COR-L47 (cell line): ENCODE measurements around the gene AMPD3.

Source experiments
- DNase-seq: peaks from one replicate; lab custom pipeline; 2025; lab: John Stamatoyannopoulos, UW

The AMPD3 gene

DNA sequence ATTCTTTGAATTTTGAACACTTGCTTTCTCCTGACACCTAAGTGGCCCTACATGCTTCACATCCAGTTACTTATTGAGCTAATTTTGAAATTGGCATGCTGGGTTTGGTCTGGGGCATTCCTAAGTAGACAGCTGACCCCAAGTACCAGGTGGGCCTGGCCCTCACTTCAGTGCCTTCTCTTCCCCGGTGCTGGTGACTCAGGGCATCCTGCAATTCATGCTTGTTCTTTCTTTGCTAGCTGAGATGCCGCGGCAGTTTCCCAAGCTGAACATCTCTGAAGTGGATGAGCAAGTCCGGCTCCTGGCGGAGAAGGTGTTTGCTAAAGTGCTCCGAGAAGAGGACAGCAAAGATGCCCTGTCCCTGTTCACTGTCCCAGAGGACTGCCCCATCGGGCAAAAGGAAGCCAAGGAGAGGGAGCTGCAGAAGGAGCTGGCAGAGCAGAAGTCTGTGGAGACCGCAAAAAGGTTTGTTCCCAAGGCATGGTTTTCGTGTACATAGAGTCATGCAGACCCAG is 6.3 kb downstream of the AMPD3 start:
- no peak for DNase-seq

- no peak for DNase-seq
Observed at GRCh38 chr11:10462746-10463300, 7.8 kb downstream of the AMPD3 start.

GRCh38 chr11:10473371-10473770 is 18.3 kb downstream of the AMPD3 start:
- no peak for DNase-seq

DNA sequence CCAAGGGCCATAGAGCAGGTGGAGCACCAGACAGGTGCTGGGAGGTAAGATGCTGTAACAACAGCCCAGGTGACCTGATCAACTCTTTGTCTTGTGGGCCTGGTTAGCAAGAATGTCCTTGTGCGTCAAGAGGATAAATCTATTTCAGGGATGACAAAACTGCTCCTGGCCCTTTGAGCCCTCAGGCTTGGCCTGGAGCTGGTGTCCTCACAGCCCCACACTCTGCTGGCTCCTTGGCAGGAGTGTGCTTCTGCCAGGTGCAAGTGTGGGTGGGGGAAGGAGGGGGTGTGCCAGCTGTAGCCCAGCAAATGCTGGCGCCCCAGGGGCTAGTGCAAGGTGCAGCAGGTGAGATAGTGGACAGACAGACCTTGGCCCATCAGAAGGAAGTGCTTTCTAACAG is 19.5 kb downstream of the AMPD3 start:
- DNase-seq, result peak; percentile 11

- no peak for DNase-seq
Observed at GRCh38 chr11:10476342-10476741, 21.3 kb downstream of the AMPD3 start.

- no peak for DNase-seq
Observed at GRCh38 chr11:10476927-10477689, 22.0 kb downstream of the AMPD3 start.

GRCh38 chr11:10477690-10478046 is 22.6 kb downstream of the AMPD3 start:
- DNase-seq, result no peak

DNA sequence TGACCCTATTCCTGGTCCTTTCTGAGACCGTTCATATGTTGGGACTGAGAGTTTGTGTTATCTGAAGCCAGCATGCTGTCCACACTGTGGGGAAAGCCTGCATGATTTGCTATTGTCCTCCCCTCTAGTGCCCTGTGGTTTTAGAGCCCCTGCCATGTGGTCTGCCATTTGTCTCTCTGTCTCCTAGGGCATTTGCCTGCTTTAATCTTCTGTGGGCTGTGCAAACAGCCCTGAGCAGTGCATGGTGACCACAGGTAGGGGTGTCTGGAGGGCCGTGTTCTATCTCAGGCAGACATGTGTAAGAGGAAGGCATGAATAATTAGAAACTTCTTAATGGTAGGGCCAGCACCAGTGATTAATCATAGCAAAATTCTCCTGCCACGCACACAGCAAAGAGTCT is 23.0 kb downstream of the AMPD3 start:
- no peak for DNase-seq

DNA sequence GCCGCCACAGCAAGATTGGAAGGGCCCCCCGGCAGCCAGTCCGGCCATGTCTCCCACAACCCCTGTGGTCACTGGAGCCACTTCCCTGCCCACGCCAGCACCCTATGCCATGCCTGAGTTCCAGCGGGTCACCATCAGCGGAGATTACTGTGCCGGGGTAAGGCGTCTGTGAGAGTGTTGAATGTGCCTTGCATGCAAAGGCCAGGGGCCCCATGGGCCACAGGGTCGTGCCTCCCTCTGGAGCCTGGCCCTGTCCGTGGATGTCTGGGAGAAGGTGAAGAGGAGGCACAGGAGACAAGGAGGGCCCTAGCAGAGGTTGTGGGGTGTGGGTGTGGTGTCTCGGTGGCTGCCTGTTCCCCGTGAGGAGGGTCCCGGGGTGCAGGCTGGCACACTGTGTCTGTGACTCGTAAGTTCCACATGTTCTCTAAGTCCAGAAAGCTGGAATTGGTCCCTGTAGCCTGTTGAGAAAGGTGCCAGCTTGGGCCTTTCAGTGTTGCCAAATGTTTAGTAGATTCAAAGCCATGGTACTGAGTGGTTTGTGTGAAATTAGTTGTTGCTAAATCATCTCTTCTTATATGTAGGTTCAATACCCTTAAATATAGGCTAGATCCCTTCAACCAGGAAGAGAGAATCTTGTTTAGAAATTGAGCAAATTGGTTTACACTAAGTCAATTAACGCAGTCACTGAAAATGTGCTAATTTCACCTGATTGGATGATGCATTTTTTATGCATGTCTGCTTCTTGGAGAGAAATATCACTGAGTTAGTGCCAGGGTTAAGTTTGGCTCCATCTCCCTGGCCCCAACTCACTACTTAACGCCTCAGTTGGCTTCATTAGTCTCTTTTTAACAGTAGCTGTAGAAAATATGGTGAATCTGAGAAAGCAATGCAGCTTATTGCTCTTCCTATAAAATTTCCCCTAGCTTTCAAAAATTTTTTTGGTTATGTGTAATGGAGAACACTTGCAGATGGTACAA is 23.8 kb downstream of the AMPD3 start:
- no peak for DNase-seq

DNA sequence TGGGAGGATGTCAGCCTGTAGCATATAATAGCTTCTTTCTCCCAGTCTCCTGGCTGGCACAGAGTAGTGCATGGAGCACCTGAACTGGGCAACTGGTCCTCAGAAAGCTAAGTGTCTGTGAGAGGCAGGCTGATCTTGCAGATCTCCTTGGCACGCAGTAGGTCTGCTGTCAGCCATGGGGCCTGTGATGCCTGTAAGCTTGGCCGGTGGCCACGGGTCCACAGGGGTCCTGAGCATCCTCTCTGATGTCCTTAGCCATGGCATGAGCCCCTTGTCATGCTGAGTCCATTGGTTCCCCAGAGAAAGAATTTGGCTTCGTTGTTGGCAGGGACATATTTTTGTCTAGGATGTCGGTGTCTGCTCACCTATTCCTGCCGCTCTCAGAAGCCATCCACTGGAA is 25.0 kb downstream of the AMPD3 start:
- DNase-seq, result no peak

- DNase-seq, result no peak
Observed at GRCh38 chr11:10480760-10481159, 25.7 kb downstream of the AMPD3 start.

DNA sequence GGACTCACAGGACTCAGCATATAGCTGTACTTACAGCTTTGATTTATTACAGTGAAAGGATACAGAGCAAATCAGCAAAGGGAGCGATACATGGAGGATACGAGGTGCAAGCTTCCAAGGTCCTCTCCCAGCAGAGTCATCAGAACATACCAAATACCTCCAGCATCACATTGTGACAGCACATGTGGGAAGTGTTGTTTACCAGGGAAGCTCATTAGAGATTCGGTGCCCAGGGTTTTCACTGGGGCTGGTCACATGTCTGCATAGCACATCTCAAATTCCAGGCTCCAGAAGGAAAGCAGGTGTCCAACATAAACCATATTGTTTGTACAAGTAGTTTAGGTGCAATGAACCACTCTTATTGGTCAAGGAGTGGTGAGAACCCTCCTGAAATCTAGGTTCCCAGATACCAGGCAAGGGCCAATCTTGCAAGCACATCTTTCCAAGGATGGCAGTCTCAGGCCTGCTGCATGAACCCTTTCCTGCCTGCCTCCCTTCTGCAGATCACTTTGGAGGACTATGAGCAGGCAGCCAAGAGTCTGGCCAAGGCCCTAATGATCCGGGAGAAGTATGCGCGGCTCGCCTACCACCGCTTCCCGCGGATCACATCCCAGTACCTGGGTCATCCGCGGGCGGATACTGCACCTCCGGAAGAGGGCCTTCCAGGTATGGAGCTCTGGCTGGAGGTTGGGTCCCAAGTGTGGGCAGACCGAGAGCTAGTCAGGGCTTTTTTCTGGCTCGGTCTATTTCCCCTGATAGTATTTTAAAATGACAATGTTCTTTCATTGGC is 26.7 kb downstream of the AMPD3 start:
- DNase-seq, result no peak

- DNase-seq, result no peak
Observed at GRCh38 chr11:10483174-10483573, 28.1 kb downstream of the AMPD3 start.

DNA sequence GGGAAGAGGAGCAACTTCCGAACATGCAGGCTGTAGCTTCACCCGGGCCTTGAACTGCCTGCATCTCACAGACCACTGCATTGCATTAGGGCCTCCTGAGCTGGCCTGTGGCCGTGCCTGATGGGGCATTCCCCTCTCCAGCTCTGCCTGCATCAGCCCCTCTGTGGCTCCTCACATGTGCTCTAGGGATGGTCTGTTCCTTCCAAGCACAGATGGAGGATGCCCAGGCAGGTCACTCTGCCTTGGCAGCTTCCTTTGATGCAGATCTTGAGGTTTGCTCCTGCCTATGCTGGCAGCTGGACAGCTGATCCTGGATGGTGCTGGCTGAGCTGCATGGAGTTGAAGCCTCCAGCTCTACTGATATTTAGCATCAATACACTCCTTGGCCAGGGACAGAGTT is 28.5 kb downstream of the AMPD3 start:
- no peak for DNase-seq

DNA sequence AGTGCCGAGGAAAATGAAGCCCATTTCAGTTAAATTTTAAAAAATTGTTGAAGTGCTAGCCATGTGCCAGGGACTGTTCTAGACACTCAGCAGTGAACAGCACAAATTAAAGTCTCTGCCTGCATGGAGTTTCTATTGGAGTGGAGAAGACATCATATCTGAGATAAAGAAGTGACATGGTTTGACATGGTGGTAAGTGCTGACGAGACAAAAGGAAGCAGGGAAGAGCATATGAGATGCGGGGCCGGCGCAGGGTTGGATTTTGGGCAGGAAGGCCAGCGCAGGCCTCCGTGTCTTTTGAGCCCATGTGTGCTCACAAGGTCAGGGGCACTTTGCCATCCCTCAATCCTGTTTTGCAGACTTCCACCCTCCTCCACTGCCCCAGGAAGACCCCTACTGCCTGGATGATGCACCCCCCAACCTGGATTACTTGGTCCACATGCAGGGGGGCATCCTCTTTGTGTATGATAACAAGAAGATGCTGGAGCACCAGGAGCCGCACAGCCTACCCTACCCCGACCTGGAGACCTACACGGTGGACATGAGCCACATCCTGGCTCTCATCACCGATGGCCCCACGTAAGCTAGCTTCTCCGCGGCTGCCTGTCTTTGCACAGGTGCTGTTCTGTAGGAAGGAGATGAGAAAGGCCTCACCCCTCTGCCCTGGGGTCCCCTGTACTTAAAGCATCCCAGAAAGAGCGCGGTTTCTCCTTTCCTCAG is 29.6 kb downstream of the AMPD3 start:
- DNase-seq, result no peak

GRCh38 chr11:10485646-10486045 is 30.6 kb downstream of the AMPD3 start:
- DNase-seq, result no peak

DNA sequence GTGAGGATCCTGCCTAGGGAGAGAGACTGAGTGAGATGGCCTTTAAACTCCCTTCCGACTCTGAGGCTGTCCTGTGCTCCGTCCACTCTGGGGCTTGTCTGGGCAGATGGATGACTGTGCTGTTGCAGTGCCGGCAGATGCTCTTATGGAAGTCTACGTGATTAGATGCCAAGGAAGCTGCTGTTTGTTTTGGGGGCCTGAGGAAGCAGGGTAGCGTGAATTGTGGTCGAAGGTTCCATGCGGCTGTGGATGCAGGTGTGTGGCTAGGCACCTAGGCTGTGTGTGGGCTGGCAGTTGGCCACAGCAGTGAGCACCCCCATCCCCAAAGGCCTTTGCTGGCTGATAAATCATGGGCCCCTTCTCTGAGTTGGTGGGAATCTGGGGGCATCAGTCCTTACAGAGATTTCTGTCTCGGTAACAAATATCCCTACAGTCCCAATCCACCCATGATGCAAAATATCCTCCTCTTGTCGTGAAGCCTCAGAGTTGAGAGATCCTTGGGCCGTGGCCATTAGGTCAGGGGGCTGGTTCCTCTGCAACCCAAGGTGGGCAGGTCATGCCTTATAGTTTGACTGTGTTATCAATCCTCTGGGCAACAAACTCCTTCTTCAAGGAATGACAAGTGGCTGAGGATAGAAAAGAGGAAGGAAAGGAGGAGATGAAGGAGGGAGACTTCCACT is 31.2 kb downstream of the AMPD3 start:
- DNase-seq, result no peak

DNA sequence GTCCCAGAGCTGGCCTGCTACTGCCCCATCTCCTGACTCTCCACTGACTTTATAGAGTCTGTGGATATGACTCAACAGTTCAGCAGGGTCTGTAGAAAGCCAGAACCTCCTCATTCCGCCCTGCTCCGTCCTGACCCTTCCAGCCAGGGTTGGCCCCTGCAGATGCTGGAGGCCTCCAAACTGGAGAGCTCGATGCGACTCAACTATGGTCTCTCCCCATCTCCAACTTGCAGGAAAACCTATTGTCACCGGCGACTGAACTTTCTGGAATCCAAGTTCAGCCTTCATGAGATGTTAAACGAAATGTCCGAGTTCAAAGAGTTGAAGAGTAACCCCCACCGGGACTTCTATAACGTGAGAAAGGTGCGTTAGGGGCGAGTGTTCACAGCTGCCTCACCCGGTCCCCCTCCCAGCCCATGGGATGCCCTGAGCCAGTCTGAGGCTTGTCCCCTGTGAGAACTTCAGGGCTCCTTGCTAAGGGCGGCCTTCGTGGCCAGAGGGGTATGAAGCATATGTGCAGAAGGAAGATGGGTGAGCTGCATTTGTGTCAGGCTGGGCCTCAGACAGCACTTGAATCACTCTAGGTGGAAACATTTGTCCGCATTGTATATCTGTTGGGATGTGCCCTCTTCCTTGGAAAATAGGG is 32.1 kb downstream of the AMPD3 start:
- no peak for DNase-seq

- no peak for DNase-seq
Observed at GRCh38 chr11:10488121-10488933, 33.3 kb downstream of the AMPD3 start.
